ENCODE results near the gene SLC27A6. TPM values are rescaled to one million over a fixed set of nuclear protein-coding genes. Genes with fewer than 3 reads are reported as not detected.

Gene SLC27A6
- total and polyA plus RNA-seq, 7 donors, result 0.08 to 0.44 (median 0.18) TPM; not detected in 1

- intact Hi-C loops (cut with DNase I), result no loop called here
- no peak overlapping the region for H3K4me3 ChIP-seq
- no peak overlapping the region for H3K27ac ChIP-seq
- 12 to 26% (median 22%) methylated on average over 2 of the region's 2 CpGs for WGBS, 3 donors
- no peak for TF ChIP-seq CTCF (IDR thresholded peaks at IDR 0.05)
- H3K4me1 ChIP-seq, result no peaks in the 10 kb centered on the region
- H3K9me3 ChIP-seq, result no peaks in the 10 kb centered on the region
- ATAC-seq, result no peak
- DNase-seq, result no peak
- H3K36me3 ChIP-seq (ENCODE audit: insufficient read depth in 1 of 2, low read depth in 1 of 2), result no peaks in the 10 kb centered on the region
- H3K27me3 ChIP-seq (ENCODE audit: insufficient read depth in 3 of 3, low read length in 2 of 3), result no peaks in the 10 kb centered on the region
Observed at GRCh38 chr5:128956164-128956563, 9.1 kb upstream of the SLC27A6 start.

- no peak for DNase-seq
- ATAC-seq, result no peak
- Histone ChIP-seq H3K36me3 (ENCODE audit: insufficient read depth in 1 of 2, low read depth in 1 of 2) (no peaks in the 10 kb centered on the region), H3K4me3 (no peak overlapping the region), H3K27me3 (ENCODE audit: insufficient read depth in 3 of 3, low read length in 2 of 3) (peaks cover 8 to 15% (median 8%) of the 10 kb centered on the region in 3 donors), H3K9me3 (no peaks in the 10 kb centered on the region), H3K4me1 (no peaks in the 10 kb centered on the region), H3K27ac (no peak overlapping the region)
- WGBS, 3 donors, result 84 to 88% (median 86%) methylated on average over 6 of the region's 6 CpGs
- intact Hi-C loops (cut with DNase I), result no loop called here
- TF ChIP-seq CTCF (IDR thresholded peaks at IDR 0.05), result no peak
Observed at GRCh38 chr5:128962211-128962610, 3.1 kb upstream of the SLC27A6 start.

GRCh38 chr5:128965638-128966302 lies 482 bp downstream of the SLC27A6 start:
- DNase-seq (no peak), ATAC-seq (no peak)
- peaks cover 8 to 15% (median 9%) of the 10 kb centered on the region in 3 donors for H3K27me3 ChIP-seq (ENCODE audit: insufficient read depth in 3 of 3, low read length in 2 of 3)
- H3K4me1 ChIP-seq, result no peaks in the 10 kb centered on the region
- no peak for TF ChIP-seq CTCF (IDR thresholded peaks at IDR 0.05)
- WGBS, 3 donors, result 16 to 34% (median 29%) methylated on average over 24 of the region's 24 CpGs
- no peaks in the 10 kb centered on the region for H3K9me3 ChIP-seq
- intact Hi-C loops (cut with DNase I), result no loop called here
- no peaks in the 10 kb centered on the region for H3K36me3 ChIP-seq (ENCODE audit: insufficient read depth in 1 of 2, low read depth in 1 of 2)
- H3K4me3 ChIP-seq, result peak overlapping the region; percentile 34
- no peak overlapping the region for H3K27ac ChIP-seq

GRCh38 chr5:128966375-128966774 lies 1.1 kb downstream of the SLC27A6 start:
- H3K9me3 ChIP-seq, result no peaks in the 10 kb centered on the region
- H3K36me3 ChIP-seq (ENCODE audit: insufficient read depth in 1 of 2, low read depth in 1 of 2), result no peaks in the 10 kb centered on the region
- ATAC-seq (no peak), DNase-seq (no peak)
- no peak overlapping the region for H3K4me3 ChIP-seq
- WGBS, 3 donors, result 74 to 90% (median 88%) methylated on average over 12 of the region's 12 CpGs
- intact Hi-C loops (cut with DNase I), result no loop called here
- H3K27me3 ChIP-seq (ENCODE audit: insufficient read depth in 3 of 3, low read length in 2 of 3), result peaks cover 8 to 15% (median 9%) of the 10 kb centered on the region in 3 donors
- no peaks in the 10 kb centered on the region for H3K4me1 ChIP-seq
- no peak overlapping the region for H3K27ac ChIP-seq
- no peak for TF ChIP-seq CTCF (IDR thresholded peaks at IDR 0.05)

- ATAC-seq (no peak), DNase-seq (no peak)
- 86 to 89% (median 87%) methylated on average over 3 of the region's 3 CpGs for WGBS, 3 donors
- Histone ChIP-seq H3K9me3 (no peaks in the 10 kb centered on the region), H3K4me1 (no peaks in the 10 kb centered on the region), H3K27ac (no peak overlapping the region), H3K36me3 (ENCODE audit: insufficient read depth in 1 of 2, low read depth in 1 of 2) (no peaks in the 10 kb centered on the region), H3K27me3 (ENCODE audit: insufficient read depth in 3 of 3, low read length in 2 of 3) (peaks cover 8 to 15% (median 9%) of the 10 kb centered on the region in 3 donors), H3K4me3 (no peak overlapping the region)
- intact Hi-C loops (cut with DNase I), result no loop called here
- no peak for TF ChIP-seq CTCF (IDR thresholded peaks at IDR 0.05)
Observed at GRCh38 chr5:128966846-128967245, 1.6 kb downstream of the SLC27A6 start.
